ENCODE measurements around the gene ZNF511.

Gene ZNF511

GRCh38 chr10:133276100-133276434 lies 32.6 kb upstream of the ZNF511 start:
- peaks cover 13% of the 10 kb centered on the region for H3K27me3 Mint-ChIP-seq (ENCODE audit: low read depth, poor library complexity)
- H3K4me3 Mint-ChIP-seq: peak overlapping the region; percentile 5
- no peaks in the 10 kb centered on the region for H3K36me3 Mint-ChIP-seq (ENCODE audit: low read depth)
- H3K9me3 Mint-ChIP-seq: no peaks in the 10 kb centered on the region
- H3K27ac Mint-ChIP-seq: no peak overlapping the region
- DNase-seq: no peak
- no peak for TF ChIP-seq CTCF (IDR thresholded peaks at IDR 0.05)
- H3K4me1 Mint-ChIP-seq: peaks cover 35% of the 10 kb centered on the region

GRCh38 chr10:133276435-133277201 lies 32.1 kb upstream of the ZNF511 start, which contains the start of gene ADAM8:
ADAM8 (minus strand) TSS chr10:133276868; CDS start chr10:133276817, 51 bp downstream.
- no peaks in the 10 kb centered on the region for H3K9me3 Mint-ChIP-seq
- no peak within 1 kb of the TSS for H3K27ac Mint-ChIP-seq
- DNase-seq: peak; percentile 84
- H3K36me3 Mint-ChIP-seq (ENCODE audit: low read depth): no peaks in the 10 kb centered on the region
- H3K4me3 Mint-ChIP-seq: peak within 1 kb of the TSS; percentile 5
- H3K4me1 Mint-ChIP-seq: peaks cover 35% of the 10 kb centered on the region
- H3K27me3 Mint-ChIP-seq (ENCODE audit: low read depth, poor library complexity): peaks cover 13% of the 10 kb centered on the region
- no peak for TF ChIP-seq CTCF (IDR thresholded peaks at IDR 0.05)

GRCh38 chr10:133277277-133277992 lies 31.3 kb upstream of the ZNF511 start:
- Mint-ChIP-seq H3K4me1 (peaks cover 35% of the 10 kb centered on the region), H3K4me3 (no peak overlapping the region)

GRCh38 chr10:133277993-133278576 lies 30.6 kb upstream of the ZNF511 start:
- Mint-ChIP-seq H3K4me1 (peaks cover 35% of the 10 kb centered on the region), H3K36me3 (ENCODE audit: low read depth) (peaks cover 11% of the 10 kb centered on the region)
- DNase-seq: no peak

More at GRCh38 chr10:133277277-133277992, 31.3 kb upstream of the ZNF511 start:
- peaks cover 8% of the 10 kb centered on the region for H3K36me3 Mint-ChIP-seq (ENCODE audit: low read depth)
- peaks cover 13% of the 10 kb centered on the region for H3K27me3 Mint-ChIP-seq (ENCODE audit: low read depth, poor library complexity)
- no peak for TF ChIP-seq CTCF (IDR thresholded peaks at IDR 0.05)
- DNase-seq: no peak
- H3K9me3 Mint-ChIP-seq: no peaks in the 10 kb centered on the region
- H3K27ac Mint-ChIP-seq: no peak overlapping the region

GRCh38 chr10:133278577-133279265 lies 30.0 kb upstream of the ZNF511 start:
- Mint-ChIP-seq H3K4me3 (peak overlapping the region; percentile 64), H3K27ac (peak overlapping the region; percentile 77), H3K9me3 (no peaks in the 10 kb centered on the region), H3K4me1 (peaks cover 35% of the 10 kb centered on the region), H3K36me3 (ENCODE audit: low read depth) (peaks cover 13% of the 10 kb centered on the region), H3K27me3 (ENCODE audit: low read depth, poor library complexity) (peaks cover 13% of the 10 kb centered on the region)
- DNase-seq: peak; percentile 46
- no peak for TF ChIP-seq CTCF (IDR thresholded peaks at IDR 0.05)

More at GRCh38 chr10:133277993-133278576, 30.6 kb upstream of the ZNF511 start:
- peak overlapping the region; percentile 77 for H3K27ac Mint-ChIP-seq
- no peaks in the 10 kb centered on the region for H3K9me3 Mint-ChIP-seq
- TF ChIP-seq CTCF (IDR thresholded peaks at IDR 0.05): no peak
- H3K27me3 Mint-ChIP-seq (ENCODE audit: low read depth, poor library complexity): peaks cover 13% of the 10 kb centered on the region
- H3K4me3 Mint-ChIP-seq: peak overlapping the region; percentile 64

Measured in nephron progenitor cell (in vitro differentiated cells).